ENCODE measurements around the gene ZC3HAV1. TPM values are rescaled to one million over a fixed set of nuclear protein-coding genes. Genes with fewer than 3 reads are reported as not detected.

Gene ZC3HAV1
- polyA plus RNA-seq, 1 donor (not counting 4 experiments of a cell fraction or from before 2014, with no cell fraction given), result 31.7 TPM

GRCh38 chr7:139133335-139134139, 24.0 kb upstream of the ZC3HAV1 start:
- Histone ChIP-seq H3K27ac (ENCODE audit: control insufficient read depth, insufficient read depth, low read length) (peak overlapping the region; percentile 76), H3K9me3 (ENCODE audit: control insufficient read depth, low read depth, low read length) (no peaks in the 10 kb centered on the region), H3K4me3 (ENCODE audit: control insufficient read depth in 2 of 3, extremely low read depth in 1 of 3, insufficient read depth in 2 of 3, low read depth in 1 of 3, low read length in 3 of 3) (peak overlapping the region; percentile 59 to 98 (median 96)), H3K79me2 (ENCODE audit: control insufficient read depth, insufficient read depth, low read length) (no peaks in the 10 kb centered on the region), H3K27me3 (ENCODE audit: control insufficient read depth, extremely low read depth, insufficient read depth, low read length) (peaks cover under 1% of the 10 kb centered on the region), H3K9me1 (ENCODE audit: control insufficient read depth, extremely low read depth, insufficient read depth, low read length) (no peaks in the 10 kb centered on the region), H2AFZ (ENCODE audit: control insufficient read depth, low read length) (peak overlapping the region; percentile 100), H3K4me2 (ENCODE audit: control insufficient read depth, extremely low read depth, insufficient read depth, low read depth, low read length) (peak overlapping the region; percentile 99), H3K9ac (ENCODE audit: control insufficient read depth, extremely low read depth, insufficient read depth, low read length) (peak overlapping the region; percentile 80), H3K36me3 (ENCODE audit: control insufficient read depth in 2 of 2, extremely low read depth in 1 of 2, insufficient read depth in 2 of 2, low read length in 2 of 2) (peaks cover 0 to 2% of the 10 kb centered on the region in 2 experiments), H4K20me1 (ENCODE audit: control insufficient read depth, extremely low read depth, insufficient read depth, low read length) (no peaks in the 10 kb centered on the region), H3K4me1 (ENCODE audit: control insufficient read depth, extremely low read depth, insufficient read depth, low read length) (peaks cover 4% of the 10 kb centered on the region)
- TF ChIP-seq CTCF (optimal IDR thresholded peaks at IDR 0.05 in 1 of 3, IDR thresholded peaks at IDR 0.05 in 1 of 3, conservative IDR thresholded peaks at IDR 0.05 in 1 of 3; ENCODE audit: extremely low read depth in 1 of 3, insufficient read depth in 2 of 3, low read length in 3 of 3), result no peak
- TF ChIP-seq EZH2 (IDR thresholded peaks at IDR 0.05; ENCODE audit: low read length), result no peak
- DNase-seq (ENCODE audit: low read depth, low spot score) (no peak), FAIRE-seq (peak; percentile 73)
- dilution Hi-C loops (cut with MboI; ENCODE audit: extremely low pct_ligation_motif_present, low sequenced_read_pairs), result no loop called here

- H3K9me1 ChIP-seq (ENCODE audit: control insufficient read depth, extremely low read depth, insufficient read depth, low read length), result no peaks in the 10 kb centered on the region
- peak overlapping the region; percentile 99 for H3K4me2 ChIP-seq (ENCODE audit: control insufficient read depth, extremely low read depth, insufficient read depth, low read depth, low read length)
- H3K9me3 ChIP-seq (ENCODE audit: control insufficient read depth, low read depth, low read length), result no peaks in the 10 kb centered on the region
- no peaks in the 10 kb centered on the region for H3K79me2 ChIP-seq (ENCODE audit: control insufficient read depth, insufficient read depth, low read length)
- peaks cover 4% of the 10 kb centered on the region for H3K4me1 ChIP-seq (ENCODE audit: control insufficient read depth, extremely low read depth, insufficient read depth, low read length)
- peak; percentile 9 for FAIRE-seq
- H3K36me3 ChIP-seq (ENCODE audit: control insufficient read depth in 2 of 2, extremely low read depth in 1 of 2, insufficient read depth in 2 of 2, low read length in 2 of 2), result peaks cover 0 to 2% of the 10 kb centered on the region in 2 experiments
- H2AFZ ChIP-seq (ENCODE audit: control insufficient read depth, low read length), result peak overlapping the region; percentile 100
- dilution Hi-C loops (cut with MboI; ENCODE audit: extremely low pct_ligation_motif_present, low sequenced_read_pairs), result no loop called here
- H4K20me1 ChIP-seq (ENCODE audit: control insufficient read depth, extremely low read depth, insufficient read depth, low read length), result no peaks in the 10 kb centered on the region
- peak overlapping the region; percentile 59 to 98 (median 96) for H3K4me3 ChIP-seq (ENCODE audit: control insufficient read depth in 2 of 3, extremely low read depth in 1 of 3, insufficient read depth in 2 of 3, low read depth in 1 of 3, low read length in 3 of 3)
- DNase-seq (ENCODE audit: low read depth, low spot score), result no peak
- no peak overlapping the region for H3K27ac ChIP-seq (ENCODE audit: control insufficient read depth, insufficient read depth, low read length)
- H3K27me3 ChIP-seq (ENCODE audit: control insufficient read depth, extremely low read depth, insufficient read depth, low read length), result peaks cover 7% of the 10 kb centered on the region
- TF ChIP-seq CTCF (optimal IDR thresholded peaks at IDR 0.05 in 1 of 3, IDR thresholded peaks at IDR 0.05 in 1 of 3, conservative IDR thresholded peaks at IDR 0.05 in 1 of 3; ENCODE audit: extremely low read depth in 1 of 3, insufficient read depth in 2 of 3, low read length in 3 of 3), result no peak
- no peak for TF ChIP-seq EZH2 (IDR thresholded peaks at IDR 0.05; ENCODE audit: low read length)
- H3K9ac ChIP-seq (ENCODE audit: control insufficient read depth, extremely low read depth, insufficient read depth, low read length), result peak overlapping the region; percentile 80
Observed at GRCh38 chr7:139132887-139133286, 23.4 kb upstream of the ZC3HAV1 start.
